K562 (cell line): ENCODE results near the gene NUDT22. TPM values are rescaled to one million over a fixed set of nuclear protein-coding genes. Genes with fewer than 3 reads are reported as not detected.

ENCODE experiments used
- ATAC-seq: fragments of 200-7000 bp; cut with Tn5 transposase; 3 replicates; pipeline ENCODE4 v1.9.1; 2020; ENCODE audit warnings: moderate library complexity
- BruUV-seq: library from RNA; stranded (reverse); fragments of 400-500 nt; replicated peaks from 2 replicates; lab custom pipeline; 2021; lab: Mats Ljungman, UMichigan
- CTCF ChIA-PET: fragments of 300-600 bp; formaldehyde crosslinking; extraction: SDS; loops from one replicate; lab custom pipeline; 2021; ENCODE audit warnings: low intra/inter-chr PET ratio; lab: Yijun Ruan, JAX
- POLR2A ChIA-PET: fragments of 300-600, 350-650 bp; sonication (Branson Sonifier 250); formaldehyde crosslinking; extraction: SDS; loops from one replicate; lab custom pipeline; 2021; ENCODE audit warnings: antibody characterized with exemption, inconsistent platforms; lab: Yijun Ruan, JAX
- DNase-seq, 4 experiments: peaks; one replicate each; pipeline versions ENCODE4 v3.0.0 to v3.0.0-alpha.2; 2011 to 2018; ENCODE audit warnings: low spot score in 3 of 4, mixed read lengths in 3 of 4; ENCODE audit errors: extremely low read depth in 1 of 4
- FAIRE-seq: peaks from 2 replicates; lab custom pipeline; 2011; peaks lifted over from hg19 to GRCh38; lab: Jason Lieb, UNC
- H2AFZ ChIP-seq: 2 replicates; pipeline ENCODE4 v1.6.0; 2011; ENCODE audit warnings: low read depth, low read length, control low read depth, inconsistent platforms
- H3K27ac ChIP-seq: fragments of 200-600 bp; 3 replicates; pipeline ENCODE4 v1.8.0; 2011; ENCODE audit warnings: low read depth, mild to moderate bottlenecking, control low read depth, inconsistent platforms, low read length, moderate library complexity, mixed read lengths; ENCODE audit errors: extremely low read depth
- H3K27me3 ChIP-seq, 2 experiments: fragments of 300-600 bp in 1 of 2; 2 replicates in 1 of 2; 3 replicates in 1 of 2; pipeline versions ENCODE4 v1.6.0 to v1.8.0; 2011; ENCODE audit warnings: inconsistent platforms in 2 of 2, low read length in 2 of 2, mild to moderate bottlenecking in 1 of 2, mixed read lengths in 1 of 2, moderate library complexity in 1 of 2; ENCODE audit not compliant: control insufficient read depth in 2 of 2, insufficient read depth in 2 of 2
- H3K36me3 ChIP-seq: fragments of 300-600 bp; 3 replicates; pipeline ENCODE4 v1.8.0; 2011; ENCODE audit warnings: mild to moderate bottlenecking, low read length, inconsistent platforms; ENCODE audit not compliant: control insufficient read depth, insufficient read depth
- H3K4me1 ChIP-seq, 2 experiments: fragments of 200-600 bp in 1 of 2; replicated peaks in 1 of 2; 2 replicates in 1 of 2; 3 replicates in 1 of 2; pipeline versions ENCODE4 v1.5.1 to v1.8.0; 2011; ENCODE audit warnings: inconsistent platforms in 2 of 2, low read length in 2 of 2, mild to moderate bottlenecking in 1 of 2, mixed read lengths in 1 of 2, moderate library complexity in 1 of 2; ENCODE audit not compliant: control insufficient read depth in 2 of 2, insufficient read depth in 2 of 2
- H3K4me2 ChIP-seq: 2 replicates; pipeline ENCODE4 v1.6.1; 2011; ENCODE audit warnings: low read length, control low read depth, inconsistent platforms, mixed read lengths; ENCODE audit not compliant: insufficient read depth
- H3K4me3 ChIP-seq: fragments of 200-600 bp; sonication (generic), shearing (Covaris generic); 2 replicates; pipeline ENCODE4 v1.5.1; 2016; ENCODE audit warnings: control low read depth, inconsistent platforms
- H3K79me2 ChIP-seq: fragments of 200-600 bp; 3 replicates; pipeline ENCODE4 v1.8.0; 2011; ENCODE audit warnings: low read length, inconsistent platforms; ENCODE audit not compliant: control insufficient read depth, insufficient read depth
- H3K9ac ChIP-seq, 2 experiments: 2 replicates each; pipeline versions ENCODE4 v1.6.0 to v1.6.1; 2011; ENCODE audit warnings: low read depth in 2 of 2, low read length in 2 of 2, control low read depth in 1 of 2, inconsistent platforms in 1 of 2, mild to moderate bottlenecking in 1 of 2, mixed read lengths in 1 of 2; ENCODE audit not compliant: insufficient read depth in 1 of 2
- H3K9me1 ChIP-seq: one replicate; pipeline ENCODE4 v1.6.0; 2011; ENCODE audit warnings: inconsistent platforms, mild to moderate bottlenecking, low read length, moderate library complexity; ENCODE audit not compliant: control insufficient read depth, insufficient read depth
- H3K9me3 ChIP-seq: replicated peaks from 2 replicates; pipeline ENCODE4 v1.5.1; 2011; ENCODE audit warnings: low read depth, low read length, inconsistent platforms; ENCODE audit not compliant: control insufficient read depth, insufficient read depth
- H4K20me1 ChIP-seq: replicated peaks from 2 replicates; pipeline ENCODE4 v1.6.1; 2011; ENCODE audit warnings: low read length, inconsistent platforms, mixed read lengths; ENCODE audit not compliant: control insufficient read depth, insufficient read depth
- C11orf30 ChIP-seq: fragments of 450-650 bp; IDR thresholded peaks from 2 replicates; pipeline ENCODE4 v1.6.1; 2016; ENCODE audit warnings: low read depth, mild to moderate bottlenecking
- CBX5 ChIP-seq: IDR thresholded peaks from 2 replicates; pipeline ENCODE4 v1.6.1; 2014; ENCODE audit warnings: low read depth, borderline replicate concordance
- ETV6 ChIP-seq, 3 experiments: fragments of 150-350 bp in 1 of 3; sonication (generic) in 1 of 3; formaldehyde crosslinking in 1 of 3; IDR thresholded peaks; 2 replicates each; pipeline versions ENCODE4 v1.6.1 to v1.8.0; 2014 to 2022; ENCODE audit warnings: borderline replicate concordance in 2 of 3, low read depth in 2 of 3, antibody characterized with exemption in 1 of 3, low read length in 1 of 3, mild to moderate bottlenecking in 1 of 3, missing genetic modification reagents in 1 of 3
- GABPA ChIP-seq: fragments of 200-800 bp; sonication (Bioruptor generic); conservative IDR thresholded peaks from 2 replicates; pipeline ENCODE4 v1.6.1; 2016; ENCODE audit warnings: low read depth, missing genetic modification characterization, missing compliant biosample characterization
- HMG20B ChIP-seq: fragments of 250-450 bp; sonication (Bioruptor Pico); IDR thresholded peaks from 2 replicates; pipeline ENCODE4 v1.5.0; 2021; ENCODE audit warnings: mild to moderate bottlenecking
- HMGN3 ChIP-seq: IDR thresholded peaks from 2 replicates; pipeline ENCODE4 v1.6.1; 2011; ENCODE audit warnings: borderline replicate concordance, low read depth, mild to moderate bottlenecking, mixed read lengths, low read length; ENCODE audit not compliant: insufficient read length; ENCODE audit errors: extremely low read depth
- IRF1 ChIP-seq: sonication (generic); formaldehyde crosslinking; IDR thresholded peaks from 2 replicates; pipeline ENCODE4 v1.8.0; 2022; ENCODE audit warnings: missing genetic modification reagents, mild to moderate bottlenecking, borderline replicate concordance
- MTA1 ChIP-seq: fragments of 450-650 bp; IDR thresholded peaks from 2 replicates; pipeline ENCODE4 v1.6.1; 2017; ENCODE audit warnings: borderline replicate concordance
- MYNN ChIP-seq, 2 experiments: sonication (generic); formaldehyde crosslinking in 1 of 2; IDR thresholded peaks; 2 replicates each; pipeline versions ENCODE4 v1.5.0 to v1.6.1; 2016 to 2020; ENCODE audit warnings: antibody characterized with exemption in 1 of 2, missing genetic modification reagents in 1 of 2
- NCOA2 ChIP-seq, 2 experiments: fragments of 450-650 bp; IDR thresholded peaks; 2 replicates each; pipeline ENCODE4 v1.6.1; 2018; ENCODE audit warnings: mild to moderate bottlenecking in 2 of 2, moderate library complexity in 1 of 2; ENCODE audit not compliant: partially characterized antibody in 2 of 2
- PYGO2 ChIP-seq: fragments of 450-650 bp; IDR thresholded peaks from 2 replicates; pipeline ENCODE4 v1.6.1; 2016; ENCODE audit warnings: mild to moderate bottlenecking, missing genetic modification characterization, moderate library complexity, missing compliant biosample characterization
- SMARCA5 ChIP-seq: fragments of 450-650 bp; IDR thresholded peaks from 2 replicates; pipeline ENCODE4 v1.6.1; 2016
- TEAD2 ChIP-seq: fragments of 450-650 bp; IDR thresholded peaks from 2 replicates; pipeline ENCODE4 v1.6.1; 2016; ENCODE audit warnings: missing genetic modification characterization, control low read depth, missing compliant biosample characterization
- ZFP36 ChIP-seq: fragments of 150-350 bp; IDR thresholded peaks from 2 replicates; pipeline ENCODE4 v1.6.1; 2018; ENCODE audit warnings: low read length, low read depth; ENCODE audit not compliant: partially characterized antibody
- ZNF41 ChIP-seq: fragments of 250-450 bp; sonication (Bioruptor Pico); conservative IDR thresholded peaks from 2 replicates; pipeline ENCODE4 v1.4.0; 2020; ENCODE audit warnings: mild to moderate bottlenecking
- ZSCAN32 ChIP-seq: fragments of 450-650 bp; formaldehyde crosslinking; IDR thresholded peaks from 2 replicates; pipeline ENCODE4 v1.4.0; 2020; ENCODE audit warnings: mild to moderate bottlenecking, moderate library complexity
- WGBS: fragments of 100-300 bp; shearing (Covaris generic); methylation state at CpG from one replicate; pipeline ENCODE4 v1.1.6; 2016; ENCODE audit warnings: low coverage, mixed read lengths; ENCODE audit not compliant: insufficient coverage; ENCODE audit errors: missing lambda C conversion rate; 5-methylcytosine and 5-hydroxymethylcytosine counted together
- in situ Hi-C: fragments of 300-500 bp; cut with MboI; formaldehyde crosslinking; loops from 4 replicates; pipeline ENCODE4 v1.15.0; 2018; ENCODE audit warnings: inconsistent platforms, mixed read lengths
- intact Hi-C: fragments of 100-400 bp; cut with micrococcal nuclease; formaldehyde crosslinking; loops from 2 replicates; pipeline ENCODE4 v1.14.2; 2022
- polyA plus RNA-seq, 8 experiments: library from polyadenylated mRNA; depleted of rRNA in 4 of 8; stranded (reverse) in 5 of 8; unstranded in 3 of 8; fragments of >200 nt; fragmentation: Nextera tagmentation in 2 of 8; fragmentation: Illumina TruSeq in 1 of 8; extraction: Ambion mirVana in 2 of 8; extraction: Trizol in 1 of 8; gene quantifications; 2 replicates each; pipeline versions ENCODE4 v1.2.1 to v1.2.3, GENCODE V29; 2011 to 2014; ENCODE audit warnings: inconsistent platforms in 1 of 8, missing spikeins in 1 of 8
- total RNA-seq, 7 experiments: library from RNA; depleted of rRNA in 6 of 7; stranded (reverse); fragments of >200 nt in 6 of 7; fragmentation: Illumina TruSeq in 2 of 7; extraction: Trizol in 2 of 7; gene quantifications; 2 replicates each; pipeline versions ENCODE4 v1.2.1 to v1.2.3, GENCODE V29; 2011 to 2021; ENCODE audit warnings: low replicate concordance in 1 of 7
- TF ChIP-seq, protein P1 (sequence below), 2 experiments: fragments of 450-650 bp; IDR thresholded peaks; 2 replicates each; pipeline ENCODE4 v1.6.1; 2016

Gene NUDT22
- total and polyA plus RNA-seq, 9 of the 15 experiments (the other 6 are each of a cell fraction or from before 2014, with no cell fraction given), result 6.3 to 92.6 (median 37.4) TPM

- peak; percentile 89 to 95 (median 89) for DNase-seq
- Histone ChIP-seq H3K4me3 (peak overlapping the region; percentile 77), H3K79me2 (peaks cover 47% of the 10 kb centered on the region), H2AFZ (peak overlapping the region; percentile 76), H3K9me3 (no peaks in the 10 kb centered on the region), H3K4me2 (peak overlapping the region; percentile 97), H3K27me3 (no peaks in the 10 kb centered on the region), H3K36me3 (peaks cover 91% of the 10 kb centered on the region), H3K9ac (peak overlapping the region; percentile 99 to 100), H3K9me1 (peaks cover 8% of the 10 kb centered on the region), H4K20me1 (no peaks in the 10 kb centered on the region; the same call in 1 of the 2 replicates), H3K27ac (peak overlapping the region; percentile 100), H3K4me1 (peaks cover 36 to 70% of the 10 kb centered on the region in 2 experiments)
- intact Hi-C loops, result loop anchor here (2.0 to 5.0 kb wide), 3 partner anchors 23 to 150 kb away; partner anchors contain the start of genes DNAJC4, PPP1R14B and RPS6KA4
- ATAC-seq, result peak; percentile 76
- ChIA-PET POLR2A (interaction anchor here (0.6 to 8.2 kb wide), 26 partner anchors 11 to 426 kb away, joined by 3 to 77 read pairs (median 6); partner anchors contain the start of genes BAD, CATSPERZ, COX8A and ESRRA), CTCF (interaction anchor here (2.6 kb wide), 1 partner anchor 94 kb away, joined by 9 read pairs; no protein-coding TSS in a partner anchor)
- in situ Hi-C loops, result no loop called here
- under 1% methylated on average over 29 of the region's 30 CpGs for WGBS
- peak; percentile 99 for FAIRE-seq
- TSS peak; percentile 88 for BruUV-seq
- TF ChIP-seq ZNF41 (CRISPR knock-in tag) (peak; percentile 72; the same call in 1 of the 2 replicates), NCOA2 (IDR thresholded peaks at IDR 0.05; ENCODE audit: partially characterized antibody in 2 of 2) (no peak), IRF1 (CRISPR knock-in tag) (no peak), PYGO2 (tag) (0 out of 2 replicates have a peak, but pooled peaks have one; percentile 47), MYNN (IDR thresholded peaks at IDR 0.05) (peak; percentile 62; the same call in 1 of the 2 replicates), MYNN (CRISPR knock-in tag; IDR thresholded peaks at IDR 0.05) (no peak), HMG20B (CRISPR knock-in tag) (no peak), HMGN3 (peak; percentile 45), SMARCA5 (no peak), CBX5 (no peak), GABPA (tag) (peak; percentile 89), TEAD2 (tag) (no peak), ETV6 (IDR thresholded peaks at IDR 0.05; ENCODE audit: borderline replicate concordance in 1 of 2, low read depth in 2 of 2, low read length in 1 of 2) (peak; percentile 68 to 75; a peak in 2 of 4 replicates), ETV6 (CRISPR knock-in tag; IDR thresholded peaks at IDR 0.05; ENCODE audit: borderline replicate concordance) (no peak), MTA1 (0 out of 2 replicates have a peak, but pooled peaks have one; percentile 45), C11orf30 (peak; percentile 95), ZSCAN32 (CRISPR knock-in tag) (no peak), ZFP36 (peak; percentile 12)
- TF ChIP-seq, protein P1, sequence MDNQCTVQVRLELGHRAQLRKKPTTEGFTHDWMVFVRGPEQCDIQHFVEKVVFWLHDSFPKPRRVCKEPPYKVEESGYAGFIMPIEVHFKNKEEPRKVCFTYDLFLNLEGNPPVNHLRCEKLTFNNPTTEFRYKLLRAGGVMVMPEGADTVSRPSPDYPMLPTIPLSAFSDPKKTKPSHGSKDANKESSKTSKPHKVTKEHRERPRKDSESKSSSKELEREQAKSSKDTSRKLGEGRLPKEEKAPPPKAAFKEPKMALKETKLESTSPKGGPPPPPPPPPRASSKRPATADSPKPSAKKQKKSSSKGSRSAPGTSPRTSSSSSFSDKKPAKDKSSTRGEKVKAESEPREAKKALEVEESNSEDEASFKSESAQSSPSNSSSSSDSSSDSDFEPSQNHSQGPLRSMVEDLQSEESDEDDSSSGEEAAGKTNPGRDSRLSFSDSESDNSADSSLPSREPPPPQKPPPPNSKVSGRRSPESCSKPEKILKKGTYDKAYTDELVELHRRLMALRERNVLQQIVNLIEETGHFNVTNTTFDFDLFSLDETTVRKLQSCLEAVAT (IDR thresholded peaks at IDR 0.05), result peak in 1 of 2 experiments; percentile 18; a peak in 2 of 4 replicates
Measured at GRCh38 chr11:64207256-64208085, 18.6 kb upstream of the NUDT22 start.
